GM03348 (cell line): Measurements from ENCODE around the gene SLC22A3.
"Not testable (repeated sequence)": the region's sequence is repeated elsewhere in the genome, so short reads cannot be mapped to it uniquely, and the experiment has no call there.

Experiments used
- DNase-seq: peaks from one replicate; pipeline ENCODE4 v3.0.0; 2012; ENCODE audit warnings: low spot score

Gene SLC22A3

DNA sequence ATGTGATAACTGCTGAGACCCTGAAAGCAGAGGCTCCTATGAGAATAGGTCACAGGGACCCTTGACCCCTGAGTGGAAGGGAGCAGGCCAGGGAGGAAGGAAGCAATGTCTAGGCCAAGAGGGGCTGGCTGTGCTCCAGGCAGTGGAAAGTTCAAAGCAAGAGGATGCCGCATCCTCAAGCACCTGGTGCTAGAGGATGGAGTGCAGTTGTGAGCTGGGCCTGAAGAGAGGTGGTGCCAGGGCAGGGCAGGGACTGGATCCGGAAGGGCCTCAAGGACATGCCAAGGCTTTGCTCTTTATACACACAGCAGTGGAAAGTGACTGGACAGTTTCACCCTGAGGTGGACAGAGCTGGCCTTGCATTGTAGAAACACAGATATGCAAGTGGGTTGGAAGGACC is 97.0 kb downstream of the SLC22A3 start:
- no peak for DNase-seq

DNA sequence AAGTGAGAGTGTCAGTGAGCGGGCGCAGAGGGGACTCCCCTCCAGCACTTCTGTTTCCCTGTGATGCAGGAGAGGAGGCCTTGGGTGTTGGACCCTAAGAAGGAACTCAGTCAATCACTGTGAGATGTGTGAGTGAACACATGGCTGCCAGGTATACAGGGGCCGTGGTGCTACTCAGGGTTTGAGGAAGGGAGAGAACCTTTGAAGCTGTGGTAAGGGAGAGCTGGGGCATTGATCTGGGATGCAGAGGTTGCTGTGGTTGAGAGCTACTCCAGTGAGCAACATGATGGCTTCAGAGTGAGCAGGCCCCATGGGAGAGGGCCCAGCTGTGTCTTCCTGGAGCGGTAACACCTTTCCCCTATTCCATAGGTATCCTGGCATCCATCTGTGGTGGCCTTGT is 99.2 kb downstream of the SLC22A3 start:
- no peak for DNase-seq

- DNase-seq: not testable (repeated sequence)
Measured at GRCh38 chr6:160449787-160450186, 101.6 kb downstream of the SLC22A3 start.

DNA sequence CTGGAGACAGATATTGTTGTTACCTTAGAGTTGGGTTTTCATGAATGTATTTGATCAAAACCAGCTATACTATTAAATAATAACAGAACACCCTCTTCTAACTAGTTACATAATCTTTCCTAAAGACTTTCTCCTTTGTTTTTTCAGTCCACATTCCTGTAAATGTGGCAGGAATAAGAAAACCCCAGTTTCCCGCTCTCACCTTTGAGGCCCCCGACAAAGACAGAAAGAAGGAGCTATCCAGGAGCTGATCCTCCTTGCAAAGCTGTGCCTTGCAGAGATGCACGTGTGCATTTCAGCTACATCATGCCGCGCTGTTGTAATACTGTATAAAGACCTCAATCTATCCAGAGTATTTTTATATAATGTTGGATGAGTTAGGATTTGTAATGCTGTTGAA is 102.7 kb downstream of the SLC22A3 start:
- DNase-seq: no peak

GRCh38 chr6:160454303-160454702 is 106.1 kb downstream of the SLC22A3 start:
- DNase-seq: no peak

DNA sequence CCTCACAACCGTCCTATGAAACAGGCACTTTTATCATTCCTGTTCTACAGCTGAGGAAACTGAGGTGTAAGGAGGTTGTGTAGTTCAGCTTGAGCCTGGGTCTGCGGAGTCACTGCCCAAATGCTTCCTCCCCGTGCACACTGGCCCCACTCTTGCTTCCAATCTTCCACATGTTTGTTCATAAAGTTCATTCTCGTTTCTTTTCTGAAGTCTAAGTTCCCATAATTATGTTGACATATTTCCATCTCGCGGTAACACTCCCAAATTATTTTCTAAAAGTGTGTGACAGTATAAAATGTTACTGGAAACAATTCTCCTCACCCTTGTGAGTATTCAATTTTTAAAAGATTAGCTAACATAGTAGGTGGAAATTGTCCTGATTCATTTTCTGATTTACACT is 106.9 kb downstream of the SLC22A3 start:
- DNase-seq: no peak

DNA sequence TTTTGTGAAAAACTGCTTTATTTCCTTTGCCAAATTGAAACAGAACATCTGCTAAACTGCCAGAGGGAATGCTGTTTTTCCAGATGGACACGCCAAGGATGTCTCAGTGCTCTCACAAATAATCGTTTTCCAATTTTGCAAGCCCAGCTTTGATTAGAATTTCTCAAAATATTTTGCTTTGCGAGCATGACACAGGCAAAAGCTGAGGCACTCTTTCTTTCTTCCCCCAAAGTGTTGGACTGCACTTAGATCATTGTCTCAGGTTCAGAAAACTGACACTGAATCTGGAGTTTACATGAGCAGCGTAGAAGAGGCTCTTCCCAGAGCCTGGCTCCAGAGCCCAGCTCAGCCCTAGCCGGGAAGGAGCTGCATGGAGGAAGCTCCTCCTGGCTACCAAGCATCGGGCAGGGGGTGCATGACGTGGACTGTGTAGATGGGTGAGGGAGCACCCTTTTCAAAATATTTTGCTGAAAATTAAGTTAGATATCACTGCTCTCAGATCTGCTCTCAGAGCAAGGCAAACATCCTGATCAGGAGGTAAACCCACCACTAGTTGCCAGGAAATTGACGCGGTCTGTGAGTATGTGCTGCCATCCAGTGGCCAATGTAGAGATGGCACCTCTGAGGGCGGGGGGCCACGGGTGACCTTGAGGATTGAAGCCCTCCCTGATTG is 107.5 kb downstream of the SLC22A3 start:
- peak; percentile 87 for DNase-seq

- DNase-seq: no peak
Measured at GRCh38 chr6:160456214-160456546, 108.0 kb downstream of the SLC22A3 start.

DNA sequence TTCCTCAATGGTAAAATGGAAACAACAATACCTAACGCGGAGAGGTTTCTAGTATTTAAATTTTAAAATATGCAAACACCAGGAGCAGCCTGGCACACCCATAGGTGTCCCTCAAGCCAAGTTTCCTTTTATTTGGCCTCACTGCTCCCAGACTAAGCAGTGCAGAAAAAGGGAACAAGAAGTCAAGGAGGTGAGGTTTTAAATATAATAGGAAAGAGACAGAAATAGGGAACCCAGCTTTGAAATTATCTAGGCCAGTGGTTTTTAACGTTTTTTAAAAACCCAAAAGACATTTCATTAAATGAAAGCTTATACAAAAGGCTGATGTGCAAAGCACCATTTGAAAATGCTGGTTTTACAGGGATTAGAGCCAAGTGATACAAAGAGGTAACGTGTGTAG is 109.6 kb downstream of the SLC22A3 start:
- no peak for DNase-seq

DNA sequence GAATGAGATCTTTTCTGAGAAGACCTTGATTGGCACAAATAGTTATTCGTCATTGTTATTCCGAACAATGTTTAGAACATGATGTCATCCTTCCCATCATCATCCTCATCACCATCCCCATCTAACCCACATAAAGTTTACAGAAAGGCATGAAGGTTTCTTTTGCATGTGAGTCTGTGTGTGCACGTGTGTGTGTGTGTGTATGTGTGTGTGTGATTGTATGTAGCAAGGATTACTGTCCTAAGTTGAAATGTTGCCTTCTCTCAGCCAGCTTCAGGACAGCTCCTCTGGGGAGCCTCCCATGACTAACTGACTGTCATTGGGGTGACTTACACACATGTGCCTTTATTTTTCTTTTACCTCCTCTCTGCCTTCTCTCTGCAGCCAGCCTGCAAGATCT is 113.5 kb downstream of the SLC22A3 start:
- DNase-seq: no peak

DNA sequence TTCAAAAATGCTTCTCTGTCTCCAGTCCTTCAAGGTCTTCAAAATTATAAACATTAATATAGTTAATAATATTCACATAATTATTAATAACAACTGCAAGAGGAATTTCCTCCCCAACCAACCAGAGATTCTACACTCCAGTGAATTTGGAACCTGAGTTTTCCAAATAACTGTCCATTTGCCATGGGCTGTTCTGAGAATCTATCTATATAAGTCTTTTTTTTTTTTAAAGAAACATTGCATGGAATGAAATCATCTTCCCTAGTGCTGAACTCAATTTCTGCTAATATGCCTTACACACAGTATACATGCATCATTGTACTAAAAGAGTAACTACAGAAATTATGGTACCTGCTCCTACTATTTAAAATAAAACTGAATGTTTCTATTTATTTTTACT is 113.9 kb downstream of the SLC22A3 start:
- DNase-seq: no peak

DNA sequence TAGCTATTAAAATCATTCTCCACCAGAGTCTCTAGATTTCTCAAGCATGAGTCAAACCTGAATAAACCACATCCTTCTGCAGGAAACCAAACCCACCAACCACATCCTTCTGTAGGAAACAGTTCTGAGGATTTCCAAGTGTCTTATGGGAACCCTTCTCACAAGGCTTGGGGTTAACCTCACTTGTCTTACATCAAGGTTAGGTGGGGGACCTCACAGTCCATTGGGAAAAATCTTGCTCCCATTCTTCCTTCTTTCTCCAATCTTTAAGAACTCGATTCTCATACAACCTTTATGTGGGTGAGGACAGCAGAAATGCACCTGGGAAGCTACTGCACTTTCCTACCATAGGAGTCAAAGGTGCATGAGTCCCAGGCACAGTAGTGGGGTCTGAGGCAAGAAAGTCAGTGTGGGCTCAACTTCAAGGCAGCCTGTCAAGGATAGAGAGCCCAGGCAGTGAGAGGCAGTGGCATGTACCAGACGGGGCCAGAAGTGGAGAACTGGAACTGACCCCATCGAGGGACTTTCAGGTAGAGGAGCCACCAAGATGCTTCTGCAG is 114.5 kb downstream of the SLC22A3 start:
- DNase-seq: peak; percentile 80

GRCh38 chr6:160464744-160465143 is 116.6 kb downstream of the SLC22A3 start:
- DNase-seq: no peak

DNA sequence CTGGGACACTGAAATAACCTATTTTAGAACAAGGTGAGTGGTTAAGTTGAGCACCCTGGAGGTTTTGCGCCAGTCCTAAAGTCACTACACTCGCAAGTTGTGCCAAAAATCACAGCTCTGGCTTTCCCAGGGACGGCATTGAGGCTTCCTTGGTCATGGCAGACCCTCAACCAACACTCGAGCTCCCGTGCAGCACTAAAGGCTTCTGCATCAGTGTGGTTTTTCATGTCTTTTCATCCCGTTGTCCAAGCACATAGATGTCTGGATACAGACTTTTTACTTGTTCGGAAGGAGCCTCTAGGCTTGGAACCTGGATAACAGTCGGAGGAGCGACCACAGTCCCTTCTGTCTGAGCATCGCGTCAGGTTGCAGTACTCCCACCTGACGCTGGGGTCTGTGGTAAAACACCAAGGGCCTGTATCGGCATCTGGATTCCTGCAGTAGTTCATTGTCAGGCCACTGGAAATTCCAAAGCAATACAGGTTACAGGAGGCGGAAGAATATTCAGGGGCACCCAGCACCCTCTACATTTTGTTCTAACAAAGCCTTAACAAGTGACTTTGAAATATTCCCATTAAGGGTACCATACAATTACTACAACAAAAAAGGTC is 119.2 kb downstream of the SLC22A3 start:
- not testable (repeated sequence) for DNase-seq

DNA sequence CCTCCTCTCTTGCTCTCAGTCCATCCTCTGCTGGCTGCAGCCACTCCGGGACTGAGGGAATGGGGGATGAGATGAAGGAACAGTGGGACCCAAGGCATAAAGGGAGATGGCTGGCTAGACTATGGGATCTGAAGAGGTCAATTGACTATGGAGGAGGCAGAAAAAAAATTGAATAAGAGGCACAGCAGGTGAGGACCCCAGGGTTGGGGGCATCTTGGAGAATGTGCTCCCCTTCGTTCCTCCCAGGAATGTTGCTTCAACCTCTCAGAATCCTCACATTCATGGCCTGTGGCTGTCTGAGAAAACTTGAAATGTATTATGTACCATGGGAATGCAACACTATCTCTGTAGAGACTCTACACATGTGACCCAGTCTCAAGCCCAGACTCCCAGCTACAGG is 121.0 kb downstream of the SLC22A3 start:
- DNase-seq: no peak

DNA sequence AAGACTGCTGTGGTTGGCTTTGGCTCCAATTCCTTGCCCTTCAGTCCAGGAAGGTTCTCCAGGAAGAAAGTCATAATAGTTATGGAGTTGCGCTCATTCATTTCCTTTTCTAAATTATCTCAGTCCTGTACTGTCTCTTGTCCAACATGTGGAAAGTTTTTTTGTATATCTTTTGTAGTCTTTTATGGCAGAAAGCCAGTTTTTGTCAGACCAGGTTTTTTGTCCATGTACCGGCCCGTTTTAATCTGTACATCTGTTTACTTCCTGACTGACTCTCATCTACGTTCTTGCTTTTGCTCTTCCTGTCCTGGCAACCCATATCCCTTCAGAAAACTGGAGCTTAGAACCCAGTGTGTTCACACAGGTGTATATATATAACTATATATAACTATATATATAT is 127.9 kb downstream of the SLC22A3 start:
- DNase-seq: not testable (repeated sequence)

- not testable (repeated sequence) for DNase-seq
Measured at GRCh38 chr6:160477072-160477471, 128.9 kb downstream of the SLC22A3 start.

DNA sequence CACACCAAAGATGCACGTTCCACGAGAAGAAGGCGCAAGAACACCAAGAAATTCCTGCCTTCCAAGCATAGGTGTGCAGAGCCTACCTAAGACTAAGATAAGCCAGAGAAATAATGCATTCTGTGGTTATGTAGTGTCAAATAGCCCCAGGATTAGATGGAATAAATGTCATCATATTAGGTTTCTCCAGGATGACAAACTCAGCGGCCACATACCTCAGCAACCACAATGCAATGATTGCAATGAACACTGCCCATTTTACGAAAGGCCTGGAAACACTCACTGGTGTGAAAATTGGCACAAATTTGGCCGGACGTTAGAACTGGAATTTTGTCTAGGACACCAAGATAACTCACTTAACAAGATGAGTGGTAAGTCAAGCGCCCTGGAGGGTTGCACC is 129.7 kb downstream of the SLC22A3 start:
- no peak for DNase-seq

DNA sequence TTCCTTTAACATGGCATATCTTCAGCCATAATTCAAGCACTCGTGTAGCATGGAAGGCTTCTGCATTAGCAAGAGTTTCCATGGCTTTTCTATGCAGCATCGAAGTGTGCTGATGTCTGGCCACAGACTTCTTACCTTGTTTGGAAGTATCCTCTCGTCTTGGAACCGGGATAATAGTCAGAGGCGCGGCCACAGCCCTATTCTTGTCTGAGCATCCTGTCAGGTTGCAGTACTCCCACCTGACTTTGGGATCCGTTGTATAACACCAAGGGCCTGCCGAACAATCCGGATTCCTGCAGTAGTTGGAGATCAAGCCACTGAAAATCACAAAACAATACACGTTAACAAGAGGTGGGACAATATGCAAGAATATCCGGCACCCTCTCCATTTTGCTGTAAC is 138.9 kb downstream of the SLC22A3 start:
- no peak for DNase-seq

- no peak for DNase-seq
Measured at GRCh38 chr6:160489091-160489490, 140.9 kb downstream of the SLC22A3 start.

DNA sequence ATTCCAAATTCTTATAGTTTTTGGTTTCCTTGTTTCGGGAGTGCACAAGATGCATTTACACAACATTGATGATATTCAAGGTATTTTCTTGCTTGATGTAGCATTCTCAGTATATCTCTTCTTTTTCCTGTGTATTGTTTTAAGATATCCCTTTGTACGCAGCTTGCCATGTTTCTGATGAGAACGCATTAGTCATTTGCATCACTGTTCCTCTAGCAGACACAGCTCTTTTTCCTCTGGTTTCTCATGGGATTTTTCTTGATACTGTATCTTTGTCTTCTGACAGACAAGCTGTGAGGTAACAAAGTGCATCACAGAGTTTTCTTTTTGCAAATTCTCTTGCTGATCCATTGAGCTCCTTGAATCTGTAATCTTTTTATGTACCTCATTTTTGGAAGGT is 146.4 kb downstream of the SLC22A3 start:
- no peak for DNase-seq

DNA sequence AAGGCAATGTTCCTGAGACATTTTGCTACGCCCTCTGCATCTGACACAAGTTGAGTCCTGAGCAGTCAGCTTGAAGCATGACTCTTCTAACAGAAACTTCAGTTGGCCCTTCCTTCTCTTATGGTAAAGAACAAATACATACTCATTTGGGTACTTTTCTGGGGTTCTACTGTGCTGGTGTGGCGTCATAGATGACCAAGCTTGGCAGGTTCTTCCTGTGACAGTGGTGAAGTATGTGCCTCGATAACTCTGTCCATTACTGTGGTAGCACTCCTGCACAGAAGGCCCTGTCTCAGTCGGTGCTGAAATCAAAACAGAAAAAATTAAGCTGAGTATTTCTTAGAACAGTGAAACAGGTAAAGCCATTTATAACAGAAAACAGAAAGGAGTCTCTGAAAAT is 152.5 kb downstream of the SLC22A3 start:
- no peak for DNase-seq
